A549 treated with GW870086 at 1 μM for 4 hours (cell line): ENCODE data around the gene EIF3I. TPM values are rescaled to one million over a fixed set of nuclear protein-coding genes. Genes with fewer than 3 reads are reported as not detected.

Experiments used
- total RNA-seq: library from RNA; stranded (reverse); fragments of 200-300 nt; extraction: Qiagen RNA extraction; gene quantifications from 5 replicates; pipeline ENCODE4 v1.2.3, GENCODE V29; 2022; ENCODE audit warnings: low read depth

Gene EIF3I
- total RNA-seq: 269 to 289 TPM (median 275 TPM) in 5 replicates

DNA sequence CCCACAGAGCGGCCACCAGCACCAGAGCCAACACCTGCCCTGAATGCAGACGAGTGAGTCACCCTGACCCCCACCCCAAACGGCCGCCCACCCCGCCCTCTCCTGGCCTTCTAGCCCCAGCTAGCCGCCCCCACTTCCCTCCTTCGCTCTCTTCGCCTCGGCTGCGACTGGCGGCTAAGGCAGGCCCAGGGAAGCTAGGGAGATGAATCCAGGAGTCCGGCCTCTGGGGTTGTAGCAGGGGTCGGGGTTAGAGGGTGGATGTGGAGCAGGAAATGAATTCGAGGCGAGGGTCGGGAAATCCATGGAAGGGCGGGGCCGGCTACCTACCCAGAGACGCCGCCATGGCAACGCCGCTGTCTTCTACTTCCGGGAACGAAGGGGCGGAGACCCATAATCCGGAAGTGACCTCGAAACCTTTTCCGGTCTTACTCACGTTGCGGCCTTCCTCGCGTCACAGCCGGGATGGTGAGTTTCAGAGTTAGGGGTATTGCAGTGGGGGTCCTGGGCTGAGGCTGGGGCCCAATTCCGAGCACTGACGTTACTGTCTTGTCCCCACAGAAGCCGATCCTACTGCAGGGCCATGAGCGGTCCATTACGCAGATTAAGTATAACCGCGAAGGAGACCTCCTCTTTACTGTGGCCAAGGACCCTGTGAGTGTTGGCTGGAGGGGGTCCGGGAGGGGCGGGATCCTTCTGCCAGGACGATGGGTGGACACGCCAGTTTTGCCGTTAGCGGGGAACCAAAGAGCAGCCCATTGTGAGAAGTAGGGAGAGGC is at the start of gene EIF3I, which contains the start of gene TMEM234:
EIF3I (plus strand) TSS at position 428 of the 776 bp plus-strand sequence; CDS start at position 463, 35 bp downstream.
TMEM234 (minus strand) TSS at position 374 of the 776 bp plus-strand sequence; CDS start at position 343, 31 bp downstream.

DNA sequence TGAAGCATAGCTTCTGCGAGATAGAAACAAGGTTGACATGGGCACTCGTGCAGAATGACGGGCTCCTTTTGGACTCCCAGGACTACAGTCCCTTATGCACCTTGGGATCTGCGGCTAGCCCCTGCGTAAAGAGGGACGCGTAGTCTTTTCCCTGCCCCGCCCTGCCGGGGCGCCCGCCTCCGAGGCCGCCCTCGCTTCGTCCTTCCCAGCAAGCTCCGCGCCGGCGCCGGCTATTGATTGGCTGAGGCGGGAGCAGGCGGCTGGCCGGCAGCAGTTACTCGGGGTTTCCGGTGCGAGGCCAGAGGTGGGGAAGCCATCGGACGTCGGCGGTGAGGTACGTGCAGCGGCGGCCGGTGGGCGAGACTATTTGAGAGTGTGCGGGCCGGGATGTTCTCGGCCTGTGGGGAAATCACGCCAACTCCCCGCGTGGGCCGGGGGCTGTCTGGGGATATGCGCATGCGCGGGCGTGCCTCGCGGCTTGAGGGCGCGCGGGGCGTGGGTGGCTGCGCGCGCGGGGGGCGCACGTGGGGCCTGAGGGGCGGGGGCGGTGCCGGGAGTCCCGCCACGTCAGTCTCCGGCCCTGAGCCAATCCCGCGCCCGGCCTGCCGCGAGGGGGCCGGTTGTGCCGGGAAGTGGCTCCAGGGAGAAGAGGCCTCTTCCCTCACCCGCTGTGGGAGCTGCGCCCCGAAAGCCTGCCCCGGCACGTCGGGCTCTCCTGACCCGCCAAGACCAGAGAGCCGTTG is 42.6 kb upstream of the EIF3I start, which contains the start of gene TXLNA:
TXLNA (plus strand) TSS at position 233 of the 743 bp plus-strand sequence. CDS start 671 bp downstream, outside the sequence.

GRCh38 chr1:32200226-32201010 is 21.8 kb upstream of the EIF3I start, which contains the start of gene CCDC28B:
Gene CCDC28B, plus strand, starts transcription at chr1:32200595. Its CDS starts 1,341 bp downstream, at chr1:32201936.

DNA sequence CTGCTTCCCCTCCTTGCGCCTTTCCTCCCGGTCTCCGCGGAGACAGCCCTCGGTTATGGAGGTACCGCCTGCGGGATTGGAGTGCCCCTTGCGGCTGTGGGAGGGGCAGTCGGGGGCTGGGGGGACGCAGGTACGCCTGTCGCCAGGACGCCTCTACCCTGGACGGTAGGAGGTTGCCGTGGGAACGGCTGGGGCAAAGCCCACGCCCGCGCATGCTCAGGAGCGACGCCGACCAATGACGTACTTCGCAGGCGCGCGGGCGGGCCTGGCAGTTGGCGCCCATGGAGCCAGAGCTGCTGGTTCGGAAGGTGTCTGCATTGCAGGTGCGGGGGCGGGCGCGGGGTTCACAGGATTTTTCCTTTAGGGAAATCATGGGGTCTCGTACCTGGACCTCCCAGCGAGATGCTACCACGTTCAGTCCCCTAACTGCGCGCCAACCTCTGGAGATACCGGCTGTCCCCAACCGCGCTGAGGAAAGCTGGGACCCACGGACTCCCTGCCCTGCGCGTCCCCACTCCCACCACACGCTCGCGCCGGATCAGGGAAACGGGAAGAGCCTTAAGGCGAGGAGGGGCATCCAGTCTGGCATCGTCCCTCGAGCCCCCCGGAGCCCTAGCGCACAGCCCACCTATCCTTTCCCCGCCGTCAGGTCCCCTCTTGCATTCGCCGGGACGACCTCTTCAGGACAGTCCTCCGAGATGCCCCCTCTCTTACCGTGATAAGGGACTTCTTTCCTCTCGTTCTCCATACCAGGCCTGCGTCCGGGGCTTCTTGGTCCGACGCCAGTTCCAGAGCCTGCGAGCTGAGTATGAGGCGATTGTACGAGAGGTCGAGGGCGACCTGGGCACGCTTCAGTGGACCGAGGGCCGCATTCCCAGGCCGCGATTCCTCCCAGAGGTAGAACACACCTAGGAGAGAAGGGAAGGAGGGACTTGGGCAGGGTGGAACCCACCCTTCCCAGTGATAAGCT is 16.5 kb upstream of the EIF3I start, which contains the start of gene IQCC:
IQCC (plus strand) TSS at position 271 of the 970 bp plus-strand sequence; CDS start at position 282, 11 bp downstream.

DNA sequence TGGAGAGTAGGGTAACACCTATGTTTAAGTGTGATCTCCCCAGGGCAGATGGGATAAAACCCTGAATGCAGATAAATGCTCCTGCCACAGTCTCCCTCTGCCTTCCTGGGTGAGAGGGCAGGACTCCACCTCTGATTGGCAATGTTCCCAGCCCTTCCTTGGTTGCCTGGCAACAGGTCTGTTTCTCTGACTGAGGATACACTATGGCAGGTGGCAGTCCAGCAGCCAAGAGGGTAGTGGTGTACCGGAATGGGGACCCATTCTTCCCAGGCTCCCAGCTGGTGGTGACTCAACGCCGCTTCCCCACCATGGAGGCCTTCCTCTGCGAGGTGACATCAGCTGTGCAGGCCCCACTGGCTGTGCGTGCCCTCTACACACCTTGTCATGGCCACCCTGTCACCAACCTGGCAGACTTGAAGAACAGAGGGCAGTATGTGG is 13.3 kb upstream of the EIF3I start, which contains the start of gene DCDC2B:
DCDC2B (plus strand) TSS at position 199 of the 438 bp plus-strand sequence; CDS start at position 204, 5 bp downstream.

DNA sequence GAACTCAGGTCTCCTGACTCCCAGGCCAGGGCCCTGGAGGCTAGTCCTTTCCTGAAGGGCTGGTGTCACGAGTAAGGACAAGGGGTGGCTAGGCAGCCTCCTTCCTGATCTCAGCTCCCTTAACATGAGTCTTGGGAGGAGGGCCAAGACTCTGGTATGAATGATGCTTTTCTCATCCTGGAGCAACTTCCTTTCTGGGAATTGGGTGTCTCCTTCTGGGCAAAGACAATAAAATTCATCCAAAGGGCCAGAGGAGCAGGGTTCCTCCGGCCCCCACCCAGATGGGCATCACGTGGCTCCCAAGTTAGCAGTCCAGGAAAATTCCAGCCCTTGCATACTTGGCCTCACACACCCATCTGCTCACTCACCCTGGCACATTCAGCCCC is 24.7 kb downstream of the EIF3I start, which contains the start of gene FAM167B:
FAM167B (plus strand) TSS at position 335 of the 386 bp plus-strand sequence. CDS start 200 bp downstream, outside the sequence.

DNA sequence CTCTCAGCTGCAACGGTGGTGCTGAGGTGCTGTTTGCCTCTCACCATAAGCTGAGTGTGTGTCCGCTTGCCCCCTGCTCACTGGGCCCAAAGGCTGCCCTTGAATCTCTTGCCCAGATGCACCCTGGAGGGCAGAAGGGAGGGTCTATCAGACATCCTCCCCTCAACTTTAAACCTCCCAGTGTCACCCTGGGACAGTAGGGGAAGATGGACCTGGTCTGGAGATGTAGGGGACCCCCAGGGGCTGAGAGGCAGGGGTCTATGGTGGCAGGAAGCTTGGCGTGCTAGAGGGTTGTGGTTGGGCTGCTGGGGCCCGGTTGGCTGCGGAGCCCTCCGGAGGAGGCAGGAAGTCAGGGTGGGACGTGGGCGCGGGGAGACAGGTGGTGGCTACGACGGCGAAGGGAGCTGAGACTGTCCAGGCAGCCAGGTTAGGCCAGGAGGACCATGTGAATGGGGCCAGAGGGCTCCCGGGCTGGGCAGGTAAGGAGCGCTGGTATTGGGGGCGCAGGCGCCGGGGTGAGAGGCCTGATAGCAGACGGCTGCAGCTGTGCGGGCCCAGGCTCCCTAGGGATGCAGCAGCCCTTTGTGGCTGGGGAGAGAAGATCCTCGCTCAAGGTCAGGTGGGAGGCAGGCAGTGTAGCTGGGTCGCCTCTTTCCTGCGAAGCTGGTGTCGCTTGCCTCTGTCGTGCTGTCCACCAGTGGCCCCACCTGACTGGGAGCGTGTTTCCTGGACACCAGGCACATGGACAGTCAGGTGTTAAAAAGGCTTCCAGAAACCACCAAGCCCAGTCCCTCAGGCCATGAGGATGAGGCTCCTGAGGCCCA is 28.9 kb downstream of the EIF3I start, which contains the start of gene LCK:
LCK (plus strand) TSS at position 373 of the 824 bp plus-strand sequence. CDS start 23,065 bp downstream, outside the sequence.

Other genes with a start within 250 kb of the EIF3I start
- gene KHDRBS1, start 208.5 kb upstream of the EIF3I start, total RNA-seq: 116 to 144 TPM (median 131 TPM) in 5 replicates
- gene TMEM39B, start 149.5 kb upstream of the EIF3I start, total RNA-seq: 8.2 to 14.0 TPM (median 10.6 TPM) in 5 replicates
- 14.4 to 16.7 TPM (median 15.1 TPM) in 5 replicates for gene KPNA6, start 114.4 kb upstream of the EIF3I start, total RNA-seq
- 26.1 to 30.7 TPM (median 27.5 TPM) in 5 replicates for gene TXLNA, start 42.7 kb upstream of the EIF3I start, total RNA-seq
- 1.1 to 2.1 TPM (median 1.3 TPM) in 5 replicates for gene CCDC28B, start 21.8 kb upstream of the EIF3I start, total RNA-seq
- gene IQCC, start 16.7 kb upstream of the EIF3I start, total RNA-seq: 1.7 to 2.1 TPM (median 2.0 TPM) in 5 replicates
- gene DCDC2B, start 13.3 kb upstream of the EIF3I start, total RNA-seq: not detected in 5 replicates
- 6.6 to 9.4 TPM (median 7.4 TPM) in 5 replicates for gene TMEM234, start 54 bp upstream of the EIF3I start, total RNA-seq
- gene FAM167B, start 24.8 kb downstream of the EIF3I start, total RNA-seq: 0.32 to 0.75 TPM (median 0.38 TPM) in 5 replicates
- 0.06 TPM in 1 of 5 replicates, not detected in the others for gene LCK, start 28.9 kb downstream of the EIF3I start, total RNA-seq
- gene HDAC1, start 69.7 kb downstream of the EIF3I start, total RNA-seq: 50.9 to 56.2 TPM (median 54.5 TPM) in 5 replicates
- 57.0 to 70.3 TPM (median 65.5 TPM) in 5 replicates for gene MARCKSL1, start 113.8 kb downstream of the EIF3I start, total RNA-seq
- gene FAM229A, start 140.1 kb downstream of the EIF3I start, total RNA-seq: 2.7 to 4.6 TPM (median 3.3 TPM) in 5 replicates
- 0.14 TPM in 1 of 5 replicates, not detected in the others for gene TSSK3, start 140.1 kb downstream of the EIF3I start, total RNA-seq
- 17.8 to 20.3 TPM (median 19.8 TPM) in 5 replicates for gene BSDC1, start 172.0 kb downstream of the EIF3I start, total RNA-seq
- gene ZBTB8B, start 242.7 kb downstream of the EIF3I start, total RNA-seq: 0.02 TPM in 1 of 5 replicates, not detected in the others